NCI-H1092 treated with DMSO at 0.1 percent for 48 hours (cell line): Measurements from ENCODE around the gene ARMS2.

Experiments used
- DNase-seq: peaks from one replicate; lab custom pipeline; 2025; lab: John Stamatoyannopoulos, UW

Gene ARMS2, protein sequence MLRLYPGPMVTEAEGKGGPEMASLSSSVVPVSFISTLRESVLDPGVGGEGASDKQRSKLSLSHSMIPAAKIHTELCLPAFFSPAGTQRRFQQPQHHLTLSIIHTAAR

DNA sequence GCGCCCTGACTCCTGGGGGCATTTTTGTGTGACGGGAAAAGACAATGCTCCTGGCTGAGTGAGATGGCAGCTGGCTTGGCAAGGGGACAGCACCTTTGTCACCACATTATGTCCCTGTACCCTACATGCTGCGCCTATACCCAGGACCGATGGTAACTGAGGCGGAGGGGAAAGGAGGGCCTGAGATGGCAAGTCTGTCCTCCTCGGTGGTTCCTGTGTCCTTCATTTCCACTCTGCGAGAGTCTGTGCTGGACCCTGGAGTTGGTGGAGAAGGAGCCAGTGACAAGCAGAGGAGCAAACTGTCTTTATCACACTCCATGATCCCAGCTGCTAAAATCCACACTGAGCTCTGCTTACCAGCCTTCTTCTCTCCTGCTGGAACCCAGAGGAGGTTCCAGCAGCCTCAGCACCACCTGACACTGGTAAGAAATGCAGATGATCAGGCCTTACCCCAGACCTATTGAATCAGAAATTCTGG is at the start of gene ARMS2:
ARMS2 (plus strand) TSS at position 51 of the 478 bp plus-strand sequence; CDS start at position 126, 75 bp downstream.
- no peak for DNase-seq

DNA sequence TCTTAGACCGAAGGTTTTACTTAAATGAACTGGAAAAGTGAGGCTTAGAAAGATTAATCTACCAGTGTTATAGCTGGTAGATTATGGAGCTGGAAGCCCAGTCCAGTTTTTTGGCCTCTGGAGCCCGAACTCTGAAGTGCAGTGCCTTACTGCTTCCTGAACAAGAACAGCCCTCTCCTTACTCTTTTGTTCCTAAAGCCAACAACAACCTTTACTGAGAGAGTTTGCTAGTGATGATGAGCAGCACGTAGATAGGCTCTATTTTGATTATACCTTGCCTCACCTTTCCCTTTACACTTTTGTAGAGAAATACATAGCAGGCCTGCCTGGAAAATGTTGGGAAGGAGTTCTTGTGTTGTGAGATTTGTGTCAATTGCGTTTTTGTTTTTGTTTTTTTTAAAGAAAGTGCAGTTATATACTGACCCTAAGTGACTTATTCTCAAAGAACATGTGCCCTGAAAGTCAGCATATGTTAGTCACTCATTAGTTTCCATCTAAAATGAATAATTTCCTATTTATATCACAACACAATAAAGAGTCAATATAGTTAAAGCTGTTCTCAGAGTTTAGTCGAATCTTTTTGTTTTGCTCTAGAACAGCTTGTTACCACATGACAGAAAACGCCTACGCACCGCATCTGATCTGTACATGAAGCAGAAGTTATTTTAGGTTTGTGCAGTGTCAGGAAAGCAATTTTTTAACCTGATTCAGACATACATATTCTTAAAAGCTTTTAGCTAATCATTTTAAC is 46.9 kb upstream of the ARMS2 start:
- DNase-seq: no peak

DNA sequence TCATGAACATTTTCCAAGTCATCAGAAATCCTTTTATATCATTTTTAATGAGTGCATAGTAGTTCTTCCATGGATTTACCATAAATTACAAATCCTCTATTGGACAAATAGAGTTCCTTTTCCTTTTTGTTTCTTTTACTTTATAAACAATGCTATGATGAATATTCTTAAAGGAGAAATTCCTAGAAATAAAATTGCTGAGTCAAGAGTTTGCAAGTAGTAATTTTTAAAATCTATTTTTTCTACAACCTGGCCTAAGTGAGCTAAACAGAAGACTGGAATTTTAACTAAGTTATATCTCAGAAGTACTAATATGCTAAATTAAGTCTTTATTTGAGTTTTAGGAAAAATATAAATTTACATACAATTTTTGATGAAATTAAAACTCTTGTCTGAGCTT is 41.1 kb upstream of the ARMS2 start:
- DNase-seq: no peak

DNA sequence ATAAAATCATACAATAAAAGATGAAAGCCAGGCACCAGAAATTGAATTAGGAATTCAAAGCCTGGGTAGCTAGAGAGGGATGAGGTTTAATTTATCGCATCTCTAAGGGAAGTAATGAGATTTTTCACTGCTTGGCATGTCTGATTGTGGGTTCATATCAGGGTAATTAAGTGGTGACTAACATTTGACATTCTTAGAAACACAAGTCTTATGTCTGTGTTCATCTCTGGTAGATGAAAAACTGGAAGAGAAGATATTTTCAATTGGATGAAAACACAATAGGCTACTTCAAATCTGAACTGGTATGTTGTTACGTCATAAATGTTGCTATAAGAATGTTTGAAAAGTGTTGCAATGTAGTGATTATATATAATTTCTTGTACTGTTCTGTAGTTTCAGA is 36.8 kb upstream of the ARMS2 start:
- DNase-seq: no peak

DNA sequence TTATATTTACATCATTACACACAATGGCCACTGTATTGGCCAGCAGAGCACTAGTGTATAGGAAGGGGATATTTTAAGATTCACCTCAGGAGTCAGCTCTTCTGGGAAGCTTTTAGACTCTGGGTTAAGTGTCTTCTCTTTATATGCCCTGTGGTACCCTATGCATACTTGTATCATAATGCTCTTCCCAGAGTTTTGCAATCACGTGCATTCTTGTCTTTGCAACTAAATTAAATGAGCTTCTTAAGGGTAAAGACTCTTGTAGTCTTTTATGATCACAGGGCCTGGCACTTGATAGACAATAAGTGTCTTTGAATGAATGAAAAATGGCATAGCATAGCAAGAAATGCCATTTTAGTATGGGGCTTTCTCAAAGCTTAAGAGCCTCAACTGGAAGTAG is 35.4 kb upstream of the ARMS2 start:
- DNase-seq: no peak

DNA sequence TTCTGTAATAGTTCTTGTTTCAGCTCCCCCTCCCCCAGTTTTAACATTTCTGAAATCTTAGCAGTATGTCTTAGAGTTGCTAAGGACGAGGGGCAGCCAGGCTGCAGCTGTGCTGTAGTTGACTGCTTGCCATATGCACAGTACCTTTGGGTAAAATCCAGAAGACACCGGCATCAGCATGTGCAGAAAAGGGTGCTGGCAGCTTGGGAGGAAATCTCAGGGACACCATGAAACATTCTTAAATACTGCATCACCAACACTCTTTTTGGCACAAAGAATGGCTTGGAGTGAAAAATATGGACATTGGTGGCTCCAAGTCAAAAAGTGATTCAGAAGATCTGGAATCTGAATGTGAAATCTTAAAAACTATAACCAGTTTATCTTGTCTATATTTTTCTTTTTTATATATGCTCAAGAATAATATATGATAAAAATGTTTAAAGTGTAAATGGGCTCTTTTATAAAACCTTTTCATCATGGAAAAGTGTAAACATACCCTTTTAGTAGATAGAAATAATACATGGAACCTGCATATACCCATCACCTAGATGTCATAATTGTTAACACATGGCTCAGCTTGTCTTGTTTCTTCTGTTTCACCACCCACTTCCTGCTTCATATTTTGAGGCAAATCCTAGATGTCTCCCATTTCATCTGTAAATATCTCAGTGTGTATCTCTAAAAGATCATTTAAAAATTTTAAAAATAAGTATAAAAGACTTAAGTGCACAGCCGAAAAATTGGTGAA is 34.4 kb upstream of the ARMS2 start:
- DNase-seq: no peak

DNA sequence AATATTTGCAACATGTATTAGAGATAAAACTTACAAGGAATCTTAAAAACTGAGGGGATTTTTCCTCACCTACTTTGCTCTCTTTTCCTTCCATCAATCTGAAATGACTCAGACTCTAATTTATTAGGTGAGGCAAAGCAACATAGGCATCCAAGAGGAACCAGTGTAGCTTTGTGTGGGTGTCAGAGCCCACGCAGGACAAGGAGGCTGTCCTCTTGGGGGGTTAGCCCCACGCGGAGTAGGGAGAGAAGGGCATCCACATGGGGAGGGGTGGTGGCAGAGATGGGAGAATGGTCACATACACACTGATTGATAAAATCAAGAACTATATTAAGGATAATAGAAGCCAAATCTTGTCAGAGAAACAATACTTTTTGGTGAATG is 33.8 kb upstream of the ARMS2 start:
- no peak for DNase-seq

DNA sequence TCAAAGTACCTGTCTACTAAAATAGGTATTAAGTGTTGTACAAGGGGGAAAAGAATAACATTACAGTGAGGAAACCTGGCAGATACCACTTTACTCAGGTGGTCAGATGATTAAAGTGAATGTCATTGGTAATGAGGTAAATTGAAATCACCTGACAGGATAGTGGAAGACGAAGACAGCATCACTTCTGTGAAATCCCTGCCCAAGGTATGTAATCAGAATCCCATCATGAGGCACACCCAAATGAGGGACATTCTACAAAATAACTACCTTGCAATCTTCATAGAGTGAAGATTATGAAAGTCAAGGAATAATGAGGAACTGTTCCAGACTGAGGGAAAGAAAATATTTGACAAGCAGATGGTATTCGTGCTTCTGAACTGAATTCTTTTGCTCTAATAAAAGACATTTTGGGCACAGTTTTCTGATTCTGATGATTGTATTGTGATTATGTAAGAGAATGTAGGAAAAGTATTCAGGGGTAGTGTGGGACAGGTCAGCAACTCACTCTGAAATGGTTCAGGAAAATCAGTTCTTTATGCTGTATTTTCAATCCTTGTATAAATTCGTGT is 33.3 kb upstream of the ARMS2 start:
- no peak for DNase-seq

DNA sequence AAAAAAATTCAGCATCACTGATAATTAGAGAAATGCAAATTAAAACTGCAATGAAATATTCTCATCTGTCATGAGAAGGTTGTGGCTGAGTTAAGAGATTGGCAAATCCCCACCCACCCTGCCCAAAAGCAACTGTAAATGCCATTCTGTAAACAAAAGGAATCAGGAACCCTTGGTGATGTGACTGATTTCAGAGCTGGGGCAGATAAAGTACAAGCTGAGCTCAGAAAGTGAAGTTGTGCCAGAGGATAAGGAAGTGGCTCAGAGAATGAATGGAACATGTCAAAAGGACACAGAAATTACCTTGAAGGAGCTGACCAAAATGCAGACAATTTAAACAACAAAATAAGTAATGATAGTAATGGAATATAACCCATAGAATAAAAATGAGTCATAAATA is 32.7 kb upstream of the ARMS2 start:
- DNase-seq: no peak

DNA sequence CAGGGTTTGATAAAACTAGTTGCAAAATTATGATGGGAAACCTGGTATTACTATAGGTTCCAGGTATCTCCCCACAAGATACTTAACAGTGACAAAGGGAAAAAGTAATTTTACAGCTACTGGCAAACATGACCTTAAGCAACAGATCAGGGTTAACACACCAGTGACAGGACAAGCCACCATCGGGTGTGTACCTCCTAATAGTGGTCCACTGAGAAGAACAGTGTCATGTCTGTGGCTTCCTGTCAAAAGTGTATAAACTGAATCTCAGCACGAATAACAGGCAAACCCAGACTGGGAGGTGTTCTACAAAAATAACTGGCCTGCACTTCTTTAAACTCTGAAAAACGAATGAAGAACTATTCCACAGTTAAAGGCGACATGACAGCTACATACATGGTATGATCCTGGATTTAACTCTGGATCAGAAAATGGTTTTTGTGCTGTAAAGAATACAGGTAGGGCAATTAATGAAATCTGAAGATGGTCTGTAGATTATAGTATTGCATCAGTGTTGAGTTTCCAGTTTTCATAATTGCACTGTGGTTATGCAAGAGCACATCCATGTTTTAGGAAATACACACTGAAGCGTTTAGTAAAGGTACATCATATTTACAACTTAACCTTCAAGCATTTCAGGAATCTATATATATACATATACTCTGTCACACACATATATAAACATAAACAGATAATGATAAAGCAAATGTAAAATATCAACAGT is 32.0 kb upstream of the ARMS2 start:
- DNase-seq: no peak

DNA sequence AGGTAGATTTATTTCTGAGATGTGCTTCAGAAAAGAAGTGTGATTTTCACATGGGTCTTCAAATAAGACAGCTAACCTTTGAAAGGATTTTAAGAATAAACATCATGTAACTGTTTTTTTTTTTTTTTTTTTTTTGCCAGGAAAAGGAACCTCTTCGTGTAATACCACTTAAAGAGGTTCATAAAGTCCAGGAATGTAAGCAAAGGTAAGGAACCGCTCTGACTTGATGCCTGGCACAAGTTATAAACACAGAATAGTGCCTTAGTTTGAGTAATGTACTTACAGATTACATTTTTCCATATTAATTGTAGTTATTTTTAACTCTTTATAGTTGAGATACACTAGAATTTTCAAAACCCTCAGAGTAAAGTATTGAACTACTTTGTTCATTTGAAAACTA is 30.4 kb upstream of the ARMS2 start:
- no peak for DNase-seq

DNA sequence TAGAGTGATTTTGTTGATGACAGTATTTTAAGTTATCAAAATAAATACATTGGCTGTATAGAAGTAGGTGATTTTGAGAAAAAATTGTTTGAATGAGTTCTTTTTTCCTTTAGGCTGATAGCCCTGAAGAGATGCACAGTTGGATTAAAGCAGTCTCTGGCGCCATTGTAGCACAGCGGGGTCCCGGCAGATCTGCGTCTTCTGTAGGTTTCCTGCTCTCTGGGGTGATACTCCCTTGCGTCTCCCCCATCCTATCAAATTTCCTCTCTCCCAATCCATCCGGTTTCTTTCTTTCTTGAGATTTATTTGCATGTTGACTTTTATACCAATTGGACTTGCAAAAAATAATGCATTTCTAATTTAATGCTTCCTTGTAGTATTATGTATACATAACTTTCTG is 27.6 kb upstream of the ARMS2 start:
- DNase-seq: no peak

DNA sequence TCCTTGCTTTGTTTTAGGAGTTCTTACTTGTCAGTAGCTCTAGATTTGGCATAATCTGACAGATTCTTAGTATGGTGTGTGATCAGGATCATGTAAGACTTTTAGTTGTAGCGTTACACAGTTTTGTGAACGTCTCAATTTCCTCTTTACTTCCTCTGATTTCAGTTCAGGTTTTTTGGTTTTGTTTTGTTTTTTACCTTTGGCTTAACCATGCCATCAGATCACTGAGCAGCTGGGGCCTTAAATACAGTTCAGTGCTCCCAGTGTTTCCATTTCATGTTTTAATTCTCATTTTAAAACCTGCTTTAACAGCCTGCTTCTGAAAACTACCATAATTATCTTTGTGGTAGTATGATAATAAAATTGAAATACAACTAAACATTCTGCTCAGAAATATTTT is 27.2 kb upstream of the ARMS2 start:
- no peak for DNase-seq

DNA sequence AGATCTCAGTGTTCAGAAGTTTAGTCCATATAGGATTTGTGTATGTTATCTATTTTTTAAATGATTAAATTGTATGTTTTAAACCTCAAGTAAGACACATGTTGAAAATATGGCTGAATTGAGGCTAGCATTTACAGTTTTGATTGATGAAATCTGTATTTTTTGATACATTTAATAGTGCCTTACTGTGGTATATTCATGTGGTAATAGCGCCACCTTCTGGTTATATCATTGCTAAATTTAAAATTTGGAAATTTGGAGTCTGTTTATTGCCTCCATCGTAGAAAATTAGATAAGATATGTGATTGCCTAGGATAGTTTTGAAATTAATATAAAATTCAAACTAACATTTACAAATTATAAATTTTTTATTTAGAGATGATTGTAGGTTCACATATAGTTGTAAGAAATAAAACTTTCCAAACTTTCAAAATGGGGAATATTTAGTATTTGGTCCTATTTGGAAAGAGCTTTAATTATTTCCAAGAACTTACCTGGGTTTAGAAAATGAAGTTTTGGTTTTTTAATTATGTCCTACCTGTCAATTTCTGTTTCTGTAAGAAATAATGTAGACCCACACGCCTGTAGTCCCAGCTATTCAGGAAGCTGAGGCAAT is 19.1 kb upstream of the ARMS2 start:
- peak; percentile 28 for DNase-seq

DNA sequence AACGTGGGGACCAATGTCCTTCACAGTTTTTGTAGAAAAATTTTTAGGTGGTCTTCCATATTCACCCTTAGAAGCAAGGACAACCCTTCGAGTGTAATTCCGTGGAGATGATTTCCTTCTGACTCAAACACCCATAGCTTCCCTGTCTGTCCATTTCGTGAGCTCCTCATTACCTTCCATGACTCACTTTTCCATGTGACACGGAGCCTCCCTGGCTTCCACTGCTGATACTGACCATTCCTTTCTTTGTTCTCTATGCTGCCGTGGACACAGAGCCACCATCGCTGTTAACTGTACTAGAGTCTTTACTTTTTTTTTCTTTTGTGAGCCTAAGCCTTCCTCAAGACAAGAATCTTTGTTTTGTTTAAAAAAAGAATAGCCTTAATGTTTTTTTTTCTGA is 12.5 kb upstream of the ARMS2 start:
- no peak for DNase-seq

DNA sequence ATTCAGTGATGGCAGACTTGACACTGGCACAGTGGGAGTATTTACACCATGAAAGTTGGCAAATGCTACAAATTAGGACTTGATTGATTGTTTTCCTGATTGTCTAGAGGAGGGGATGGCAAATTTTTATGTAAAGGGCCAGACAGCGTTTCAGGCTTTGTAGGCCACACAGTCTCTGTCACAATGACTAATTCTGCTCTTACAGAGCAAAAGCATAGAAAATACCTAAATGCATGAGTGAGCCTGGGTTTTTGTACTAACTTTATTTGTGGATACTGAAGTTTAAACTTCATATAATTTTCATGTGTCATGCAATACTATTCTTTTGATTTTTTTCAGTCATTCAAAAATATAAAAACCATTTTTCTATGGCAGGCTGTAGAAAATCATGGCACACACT is 9.0 kb upstream of the ARMS2 start:
- DNase-seq: no peak

DNA sequence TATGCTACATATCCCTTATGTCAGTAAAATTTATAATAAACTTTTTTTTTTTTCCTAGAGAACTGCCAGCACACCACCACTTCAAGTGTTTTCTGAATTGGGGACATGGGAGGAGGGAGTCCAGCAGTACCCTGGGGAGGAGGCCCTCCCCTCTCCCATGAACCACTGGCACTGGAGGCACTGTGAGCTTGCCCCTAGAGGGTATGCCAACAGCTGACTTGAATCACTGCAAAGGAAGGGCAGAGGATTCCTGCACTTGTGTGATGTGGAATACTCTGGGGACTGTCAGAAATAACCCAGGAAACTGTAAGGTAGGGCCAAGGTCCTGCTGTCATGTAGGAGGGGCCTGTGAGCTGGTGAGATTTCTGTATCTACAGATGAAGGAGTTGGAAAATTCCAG is 8.5 kb upstream of the ARMS2 start:
- DNase-seq: no peak

DNA sequence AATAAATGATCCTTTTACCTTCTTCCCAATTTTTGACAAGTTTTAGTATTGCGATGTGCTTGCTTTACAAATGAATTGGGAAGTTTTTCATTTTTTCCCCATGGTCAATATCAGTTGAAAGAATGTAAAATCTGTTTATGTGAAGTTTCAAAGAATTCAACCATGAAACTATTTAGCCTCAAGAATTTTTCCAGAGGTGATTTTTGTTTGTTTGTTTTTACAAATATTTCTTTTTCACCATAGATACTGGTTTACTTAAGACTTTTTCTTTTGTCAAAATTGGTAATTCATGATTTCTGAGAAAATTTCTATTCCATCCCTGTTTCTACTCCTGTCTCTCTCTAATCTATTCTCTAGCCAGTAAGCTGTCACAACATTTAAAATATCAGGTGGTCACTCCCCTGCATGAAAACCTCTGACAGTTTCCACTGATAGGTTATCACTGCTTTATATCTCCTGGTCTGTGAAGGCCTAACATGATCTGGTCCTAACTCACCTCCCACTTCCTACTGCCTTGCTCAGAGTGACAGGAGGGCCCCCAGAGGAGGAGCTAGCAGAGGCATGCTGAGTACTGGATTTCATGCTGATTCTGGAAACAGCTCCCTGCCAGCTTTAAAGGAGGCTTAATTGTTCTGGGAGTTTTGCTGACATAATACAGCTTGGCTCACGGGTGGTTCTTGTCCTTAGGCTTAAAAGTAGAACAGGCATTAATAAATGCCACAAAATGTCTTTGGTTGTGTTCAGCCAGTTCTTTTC is 7.6 kb upstream of the ARMS2 start:
- DNase-seq: no peak

DNA sequence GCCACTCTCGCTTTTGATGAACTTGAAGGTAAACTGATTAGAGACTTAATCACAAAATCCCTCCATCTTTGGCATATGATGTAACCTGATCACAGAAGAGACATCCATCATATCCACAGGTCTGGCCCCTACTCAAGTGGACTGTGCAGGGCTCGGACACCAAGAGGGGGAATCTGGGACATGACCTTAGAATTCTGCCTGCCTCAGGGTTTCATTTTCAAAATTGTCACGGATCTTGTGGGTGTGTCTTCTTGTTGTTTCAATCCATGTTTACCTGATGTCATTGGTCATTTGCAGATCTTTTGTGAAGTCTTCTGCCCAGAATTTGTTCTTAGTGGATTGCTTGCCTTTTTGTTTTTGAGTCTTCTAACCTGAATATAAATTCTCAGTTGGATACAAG is 5.9 kb upstream of the ARMS2 start:
- DNase-seq: no peak

DNA sequence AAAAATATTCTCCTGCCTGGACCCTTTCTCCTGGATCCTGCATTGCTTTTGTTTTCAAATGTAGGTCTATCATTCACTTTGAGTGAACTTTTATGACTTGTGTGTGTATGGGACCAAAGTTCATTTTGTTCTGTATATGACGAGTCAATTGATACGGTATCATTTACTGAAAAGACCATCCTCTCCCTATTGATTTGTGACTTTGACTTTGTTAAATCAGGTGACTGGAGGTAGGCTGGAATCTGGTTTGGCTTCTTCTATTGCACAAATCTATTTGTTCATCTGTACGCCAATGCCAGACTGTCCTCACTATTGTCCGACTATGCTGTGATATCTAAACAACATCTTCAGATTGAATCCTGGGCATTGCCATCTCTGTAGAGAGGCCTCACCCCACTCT is 5.3 kb upstream of the ARMS2 start:
- DNase-seq: no peak

DNA sequence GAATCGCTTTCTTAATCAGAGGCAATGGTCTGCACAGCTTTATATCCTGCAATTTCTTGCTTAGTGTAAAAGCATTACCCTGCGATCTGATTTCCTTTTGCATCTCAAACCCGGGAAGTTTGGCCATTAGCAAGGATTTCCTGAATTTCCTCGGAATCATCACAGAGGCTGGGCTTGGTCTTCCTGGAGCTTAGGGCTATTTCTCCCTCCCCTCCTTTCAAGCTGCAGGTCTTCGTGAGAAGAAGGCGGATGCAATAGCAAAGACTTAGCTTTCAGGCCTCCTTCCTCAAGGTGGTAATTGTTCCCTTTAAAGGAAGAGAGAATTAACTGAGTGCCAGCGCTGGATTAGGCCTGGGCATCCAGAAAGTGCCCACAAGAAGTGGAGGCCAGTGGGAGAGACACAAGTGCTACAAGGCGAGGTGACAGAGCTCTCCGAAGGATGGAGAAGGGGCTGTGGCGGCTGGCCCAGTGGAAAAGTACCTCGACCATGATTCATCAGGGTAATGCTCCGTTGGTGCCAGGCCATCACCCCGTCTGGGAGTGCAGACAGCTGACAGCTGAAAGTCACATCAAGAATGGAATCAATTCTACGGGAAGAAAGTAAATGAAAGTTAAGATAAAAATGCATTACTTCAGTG is 4.0 kb upstream of the ARMS2 start:
- no peak for DNase-seq
